Daoy (cell line): ENCODE measurements around the gene AHDC1. TPM values are rescaled to one million over a fixed set of nuclear protein-coding genes. Genes with fewer than 3 reads are reported as not detected.
A peak's percentile ranks its signal among the peaks of the same experiment; 100 is the strongest.
"Not testable (repeated sequence)": the region's sequence is repeated elsewhere in the genome, so short reads cannot be mapped to it uniquely, and the experiment has no call there.

ENCODE experiments used
- DNase-seq: peaks from one replicate; pipeline ENCODE4 v3.0.0-alpha.2; 2015; ENCODE audit warnings: low read depth
- total RNA-seq: library from RNA; depleted of rRNA; stranded (reverse); fragments of >200 nt; shearing (Covaris generic); gene quantifications from 2 replicates; pipeline ENCODE4 v1.2.3, GENCODE V29; 2014

Gene AHDC1
- total RNA-seq, 1 experiment from 2014 or later, result 4.7 TPM

DNA sequence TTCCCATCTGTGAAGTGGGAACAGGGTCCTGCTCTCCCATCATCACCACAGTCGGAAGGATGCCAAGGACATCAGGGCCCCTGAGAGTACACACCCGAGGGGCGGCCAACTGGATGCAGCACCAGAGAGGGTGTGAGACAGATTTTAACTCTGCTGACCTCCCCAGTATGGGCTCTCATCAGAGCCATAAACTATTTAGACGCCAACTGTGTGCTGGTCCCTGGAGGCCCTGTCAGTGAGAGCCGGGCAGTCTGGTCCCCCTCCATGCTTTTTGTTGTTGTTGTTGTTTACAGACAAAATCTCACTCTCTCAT is 29.3 kb upstream of the AHDC1 start:
- DNase-seq, result no peak

DNA sequence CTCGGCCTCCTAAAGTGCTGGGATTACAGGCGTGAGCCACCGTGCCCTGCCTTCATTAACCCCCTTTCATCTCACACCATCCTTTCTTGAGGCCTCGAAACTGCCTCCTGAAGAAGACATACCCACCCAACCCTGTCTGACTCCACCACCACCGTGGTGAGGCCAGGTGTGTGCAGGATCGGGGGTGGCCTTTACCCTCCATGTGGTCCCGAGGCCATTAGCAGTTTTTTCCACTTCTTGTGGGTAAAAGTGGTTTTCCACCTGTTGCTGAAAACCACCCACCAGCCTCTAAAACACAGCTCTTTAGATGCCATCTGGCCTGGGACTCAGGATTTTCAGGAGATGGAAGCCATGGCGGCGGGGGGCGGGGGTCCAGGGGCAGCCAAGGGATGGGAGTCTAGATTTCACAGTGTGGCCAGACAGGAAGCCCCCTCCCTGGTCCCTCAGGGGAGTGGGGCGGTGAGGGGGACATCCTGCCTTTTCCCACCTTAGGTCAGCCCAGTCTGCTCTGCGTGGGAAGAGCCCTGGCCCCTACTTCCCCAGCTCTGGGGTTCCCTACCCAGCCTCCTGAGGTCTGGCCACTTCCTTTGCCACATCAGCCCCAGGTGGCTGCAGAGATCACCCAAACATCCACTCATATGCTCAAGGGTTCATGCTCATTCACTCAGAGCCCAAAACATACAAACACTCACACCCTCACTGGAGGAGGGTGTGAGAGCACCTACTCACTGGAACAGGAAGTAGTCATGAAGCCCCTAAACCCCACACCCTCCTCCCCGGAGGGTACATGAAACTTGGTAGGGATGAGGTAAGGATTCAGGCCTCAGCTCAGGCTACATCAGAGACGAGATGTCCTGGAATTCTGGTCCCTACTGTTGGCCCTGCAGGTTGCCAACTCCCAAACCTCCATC is 28.7 kb upstream of the AHDC1 start:
- no peak for DNase-seq

GRCh38 chr1:27630859-27631491 is 27.0 kb upstream of the AHDC1 start:
- no peak for DNase-seq

GRCh38 chr1:27628712-27629111 is 24.8 kb upstream of the AHDC1 start:
- DNase-seq, result no peak

GRCh38 chr1:27627733-27628132 is 23.8 kb upstream of the AHDC1 start:
- not testable (repeated sequence) for DNase-seq

DNA sequence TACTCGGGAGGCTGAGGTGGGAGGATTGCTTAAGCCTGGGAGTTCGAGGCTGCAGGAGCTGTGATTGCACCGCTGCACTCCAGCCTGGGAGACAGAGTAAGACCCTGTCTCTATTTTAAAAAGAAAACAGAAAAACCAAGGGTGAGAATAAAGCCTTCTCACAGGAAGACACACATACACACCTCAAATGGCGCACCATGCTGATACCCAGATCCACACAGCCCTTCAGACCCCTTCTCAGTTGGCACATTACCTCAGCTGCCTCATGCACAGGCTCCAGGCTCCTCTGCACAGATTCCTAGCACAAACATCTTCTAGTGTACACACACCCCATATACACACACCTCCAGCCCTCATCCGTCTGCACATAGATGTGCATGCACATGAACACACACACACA is 23.1 kb upstream of the AHDC1 start:
- DNase-seq, result no peak

GRCh38 chr1:27626031-27626935 is 22.3 kb upstream of the AHDC1 start:
- DNase-seq, result no peak

DNA sequence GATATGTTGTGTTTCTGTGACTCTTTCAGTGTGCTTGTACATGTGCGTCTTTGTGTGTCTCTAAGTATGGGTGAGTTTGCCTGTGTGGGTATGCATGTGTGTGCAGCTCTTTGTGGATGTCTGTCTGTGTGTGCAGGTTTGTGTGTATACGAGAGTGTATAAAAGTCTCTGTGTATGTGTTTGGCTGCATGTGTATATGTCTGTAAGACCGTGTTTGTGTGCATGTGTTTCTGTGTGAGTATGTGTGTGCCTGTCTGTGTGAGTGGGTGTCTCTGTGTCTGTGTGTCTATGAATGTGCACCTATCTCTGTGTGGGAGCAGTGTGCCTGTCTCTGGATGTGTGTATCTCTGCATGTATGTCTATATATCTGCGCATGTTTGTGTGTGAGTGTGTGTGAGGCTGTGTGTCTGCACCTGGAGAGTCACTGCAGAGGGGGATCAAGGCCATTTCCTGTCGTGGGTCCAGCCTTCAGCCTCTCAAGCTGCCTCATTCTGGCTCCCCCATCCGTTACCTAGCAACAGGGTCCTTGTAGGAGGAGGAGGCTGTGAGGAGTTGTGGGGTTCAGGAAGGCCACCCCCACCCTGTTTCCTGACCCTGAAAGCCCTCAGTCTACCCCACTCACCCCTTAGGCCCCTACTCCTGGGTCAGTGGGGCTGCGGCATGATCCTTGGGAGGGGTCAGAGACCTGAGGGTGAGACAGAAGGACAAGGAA is 20.7 kb upstream of the AHDC1 start:
- DNase-seq, result no peak

DNA sequence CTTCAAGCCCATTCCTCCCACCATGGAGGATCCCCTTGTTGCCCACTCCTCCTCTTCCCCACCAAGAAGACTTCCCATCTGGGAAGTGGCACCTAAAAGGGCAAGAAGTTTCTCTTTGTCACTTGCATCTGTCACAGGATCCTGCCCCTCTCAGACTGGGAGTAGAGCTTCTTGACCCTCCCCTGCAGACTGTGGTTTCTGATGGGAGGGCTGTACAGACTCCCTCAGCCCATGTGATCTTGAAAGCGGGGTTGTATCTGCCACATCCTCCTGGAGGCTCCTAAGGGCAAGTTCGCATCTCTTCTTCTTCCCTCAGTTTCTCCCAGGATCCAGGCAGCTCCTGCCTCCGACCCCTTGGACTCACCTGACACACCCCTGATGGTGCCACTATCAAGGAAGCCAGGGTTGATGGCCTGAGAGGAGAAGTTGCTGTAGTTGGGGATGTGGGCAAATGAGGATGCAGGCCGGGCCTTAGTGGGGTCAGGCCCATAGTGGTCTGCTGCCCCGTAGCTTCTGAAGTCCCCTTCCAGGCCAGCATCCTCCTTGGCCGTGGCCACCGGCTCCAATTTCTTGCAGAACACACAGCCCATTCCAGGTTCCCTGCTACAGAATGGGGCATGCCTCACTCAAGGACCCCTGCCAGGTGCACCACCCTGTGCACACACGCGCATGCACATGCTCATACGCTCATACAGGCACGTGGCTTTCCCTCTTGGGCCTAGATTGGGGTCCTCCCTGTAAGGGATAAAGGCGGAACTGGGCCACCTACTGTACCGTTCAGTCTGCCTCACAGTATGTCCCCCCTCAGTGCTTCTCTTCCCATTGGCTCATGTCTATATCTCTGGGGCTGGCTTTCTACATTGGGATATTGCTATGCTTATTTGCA is 19.6 kb upstream of the AHDC1 start:
- no peak for DNase-seq

DNA sequence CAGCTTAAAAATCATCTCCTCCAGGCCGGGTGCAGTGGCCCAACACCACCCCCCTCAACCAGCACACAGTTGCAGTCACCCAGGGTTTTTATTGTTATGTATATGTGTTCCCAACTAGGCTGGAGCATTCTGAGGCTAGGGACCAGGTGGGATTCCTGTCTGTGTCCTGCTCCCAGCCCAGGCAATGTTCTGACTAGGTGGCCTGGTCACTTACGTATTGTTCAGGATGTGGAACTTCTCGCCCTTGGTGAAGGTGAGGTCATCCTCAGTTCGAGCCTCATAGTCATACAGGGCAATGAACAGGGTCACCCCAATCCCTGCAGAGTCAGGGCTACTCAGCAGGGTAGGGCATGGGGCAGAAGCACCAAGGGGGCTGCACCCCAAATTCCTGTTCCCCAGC is 18.9 kb upstream of the AHDC1 start:
- DNase-seq, result no peak

DNA sequence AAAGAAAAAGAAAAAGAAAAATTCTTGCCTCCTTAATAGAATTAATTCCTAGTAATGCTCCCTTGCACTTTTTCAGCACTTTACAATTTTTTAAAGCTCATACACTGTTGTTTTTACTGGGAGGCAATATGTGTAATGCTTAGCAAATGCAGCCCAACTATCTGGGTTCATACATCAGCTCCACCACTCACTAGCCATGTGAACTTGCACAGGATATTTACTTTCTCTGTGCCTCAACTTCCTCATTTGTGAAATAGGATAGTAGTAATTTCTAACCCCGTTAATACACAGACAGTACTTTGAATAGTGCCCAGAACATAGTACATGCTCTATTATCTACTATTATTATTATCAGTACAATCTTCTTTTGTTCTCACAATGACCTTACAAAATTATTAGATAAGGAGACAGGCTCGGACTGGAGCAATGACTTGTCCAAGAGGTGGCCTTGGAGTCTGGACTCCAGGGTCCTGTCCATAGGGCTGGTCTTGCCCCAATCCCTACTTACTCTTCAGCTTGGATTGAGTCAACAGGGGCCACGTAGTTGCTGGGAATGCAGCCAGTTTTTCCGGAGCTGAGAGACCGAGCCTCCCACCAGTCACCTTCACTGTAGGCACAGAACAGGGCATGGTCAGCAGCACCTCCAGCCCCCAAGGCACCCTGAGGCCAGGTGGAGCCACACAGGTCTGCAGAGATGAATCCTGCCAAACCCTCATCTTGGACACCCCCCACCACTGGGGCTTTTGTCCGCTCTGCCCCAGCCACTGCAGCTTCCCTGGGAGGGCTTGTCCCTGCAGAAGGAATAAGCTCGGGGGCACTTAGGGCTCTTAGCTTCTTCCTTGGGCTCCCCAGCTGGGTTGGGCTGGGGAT is 17.3 kb upstream of the AHDC1 start:
- peak; percentile 52 for DNase-seq

DNA sequence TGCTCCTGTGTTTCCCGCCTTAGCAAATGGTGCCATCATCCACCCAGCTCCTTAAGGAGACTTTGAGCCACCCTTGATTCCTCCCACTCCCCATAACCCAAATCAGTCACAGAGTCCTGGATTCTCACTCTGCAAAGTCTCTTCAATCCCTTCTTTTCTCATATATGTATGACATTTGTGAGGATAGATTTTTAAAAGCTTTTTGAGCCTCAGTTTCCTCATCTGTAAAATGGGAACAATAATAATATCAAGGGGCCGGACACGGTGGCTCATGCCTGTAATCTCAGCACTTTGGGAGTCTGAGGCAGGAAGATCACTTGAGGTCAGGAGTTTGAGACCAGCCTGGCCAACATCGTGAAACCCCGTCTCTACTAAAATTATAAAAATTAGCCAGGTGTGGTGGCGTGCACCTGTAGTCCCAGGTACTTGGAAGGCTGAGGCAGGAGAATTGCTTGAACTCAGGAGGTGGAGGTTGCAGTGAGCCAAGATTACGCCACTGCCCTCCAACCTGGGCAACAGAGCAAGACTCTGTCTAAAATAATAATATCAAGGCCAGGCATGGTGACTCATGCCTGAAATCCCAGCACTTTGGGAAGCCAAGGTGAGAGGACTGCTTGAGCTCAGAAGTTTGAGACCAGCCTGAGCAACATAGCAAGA is 16.0 kb upstream of the AHDC1 start:
- DNase-seq, result not testable (repeated sequence)

- no peak for DNase-seq
Observed at GRCh38 chr1:27618341-27619082, 14.6 kb upstream of the AHDC1 start.

DNA sequence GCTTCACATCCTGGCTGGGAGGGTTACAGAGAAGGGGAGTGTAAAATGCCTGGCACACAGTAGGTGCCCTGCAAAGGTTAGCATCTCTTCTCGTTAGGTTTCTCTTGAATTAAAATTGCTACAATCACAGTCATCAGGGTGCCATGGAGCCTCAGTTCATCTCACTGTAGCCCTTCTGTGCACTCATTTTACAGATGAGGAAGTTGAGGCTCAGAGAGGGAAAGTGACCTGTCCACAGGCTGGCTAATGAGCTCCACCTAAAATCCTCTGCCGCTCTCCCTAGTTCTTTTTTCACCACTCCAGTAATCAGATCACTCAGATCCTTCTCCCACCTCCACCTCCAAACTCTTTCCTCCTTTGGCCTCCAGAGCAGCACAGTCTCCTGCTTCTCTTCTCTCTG is 13.5 kb upstream of the AHDC1 start:
- no peak for DNase-seq

- DNase-seq, result no peak
Observed at GRCh38 chr1:27616441-27616840, 12.5 kb upstream of the AHDC1 start.

DNA sequence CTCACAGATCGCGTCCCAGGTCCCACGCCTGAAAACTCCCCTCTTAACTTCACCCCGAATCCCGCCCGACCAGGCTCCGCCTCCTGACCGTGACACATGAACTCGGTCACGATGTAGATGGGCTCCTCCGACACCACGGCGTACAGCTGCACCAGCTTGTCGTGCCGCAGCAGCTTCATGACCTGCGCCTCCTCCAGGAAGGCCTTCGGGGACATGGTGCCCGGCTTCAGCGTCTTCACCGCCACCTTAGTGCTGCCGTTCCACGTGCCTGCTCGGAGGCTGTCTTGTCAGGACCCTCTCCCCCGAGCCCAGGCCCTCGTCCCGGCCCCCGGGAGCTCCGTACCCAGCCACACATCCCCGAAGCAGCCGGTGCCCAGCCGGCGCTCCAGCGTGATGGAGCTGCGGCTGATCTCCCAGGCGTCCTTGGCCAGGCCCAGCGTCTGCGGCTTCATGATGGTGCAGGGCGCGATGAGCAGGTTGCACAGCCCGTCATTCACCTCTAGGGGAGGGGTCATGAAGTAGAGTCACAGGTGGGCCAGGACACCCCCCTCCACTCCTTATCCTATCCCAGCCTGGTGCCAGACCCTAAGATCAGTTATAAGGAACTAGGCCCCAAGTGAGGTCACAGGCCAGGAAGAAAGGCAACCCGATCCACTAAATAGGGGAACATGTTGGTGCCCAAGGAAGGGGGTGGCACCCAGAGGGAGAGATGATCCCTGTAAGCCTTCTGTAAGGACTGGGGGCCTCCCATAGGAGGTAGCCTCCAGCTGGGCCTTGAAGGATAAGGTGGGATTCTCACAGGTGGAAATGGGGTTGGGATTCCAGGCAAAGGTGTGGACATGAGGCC is 11.6 kb upstream of the AHDC1 start:
- no peak for DNase-seq

DNA sequence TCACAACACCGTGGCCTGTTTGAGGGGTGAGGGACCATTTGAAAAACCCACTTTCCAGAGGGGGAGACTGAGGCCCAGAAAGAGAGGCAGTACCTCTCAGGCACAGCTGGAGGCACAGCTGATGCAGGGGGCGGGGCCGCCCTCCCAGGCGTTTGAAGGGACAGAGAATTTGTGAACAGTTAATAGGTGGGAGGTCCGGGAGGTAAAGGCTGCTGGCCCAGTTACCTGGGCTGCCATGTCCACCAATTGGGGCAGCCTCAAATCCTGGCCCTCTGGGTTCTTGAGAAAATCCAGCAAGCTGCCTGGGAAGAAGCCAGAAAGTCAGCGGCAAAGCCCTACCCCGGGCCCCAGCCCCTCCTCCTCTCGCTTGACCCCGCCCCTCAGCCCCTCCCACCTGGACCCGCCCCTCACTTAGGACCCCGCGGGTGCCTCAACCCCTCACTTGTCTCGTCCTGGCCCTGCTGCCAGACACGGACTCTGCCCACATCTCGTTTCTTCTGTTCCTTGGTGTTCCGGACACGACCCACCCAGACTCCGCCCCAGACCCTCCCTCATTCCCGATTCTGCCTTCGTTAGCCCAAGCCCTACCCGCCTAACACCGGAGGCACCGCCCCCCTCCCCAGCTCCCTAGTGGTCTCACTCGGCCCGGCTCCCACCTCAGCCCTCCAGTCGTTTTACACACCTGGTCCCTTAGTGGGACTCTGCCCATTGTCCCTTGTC is 10.8 kb upstream of the AHDC1 start:
- no peak for DNase-seq
